HG02571 (cell line): Measurements from ENCODE around the gene PLEKHG3.

ENCODE experiments used
- ATAC-seq: cut with Tn5 transposase; IDR thresholded peaks from one replicate; pipeline ENCODE4 v1.9.1; 2021; ENCODE audit warnings: mild to moderate bottlenecking, moderate library complexity; ENCODE audit not compliant: unreplicated experiment

PLEKHG3 gene

DNA sequence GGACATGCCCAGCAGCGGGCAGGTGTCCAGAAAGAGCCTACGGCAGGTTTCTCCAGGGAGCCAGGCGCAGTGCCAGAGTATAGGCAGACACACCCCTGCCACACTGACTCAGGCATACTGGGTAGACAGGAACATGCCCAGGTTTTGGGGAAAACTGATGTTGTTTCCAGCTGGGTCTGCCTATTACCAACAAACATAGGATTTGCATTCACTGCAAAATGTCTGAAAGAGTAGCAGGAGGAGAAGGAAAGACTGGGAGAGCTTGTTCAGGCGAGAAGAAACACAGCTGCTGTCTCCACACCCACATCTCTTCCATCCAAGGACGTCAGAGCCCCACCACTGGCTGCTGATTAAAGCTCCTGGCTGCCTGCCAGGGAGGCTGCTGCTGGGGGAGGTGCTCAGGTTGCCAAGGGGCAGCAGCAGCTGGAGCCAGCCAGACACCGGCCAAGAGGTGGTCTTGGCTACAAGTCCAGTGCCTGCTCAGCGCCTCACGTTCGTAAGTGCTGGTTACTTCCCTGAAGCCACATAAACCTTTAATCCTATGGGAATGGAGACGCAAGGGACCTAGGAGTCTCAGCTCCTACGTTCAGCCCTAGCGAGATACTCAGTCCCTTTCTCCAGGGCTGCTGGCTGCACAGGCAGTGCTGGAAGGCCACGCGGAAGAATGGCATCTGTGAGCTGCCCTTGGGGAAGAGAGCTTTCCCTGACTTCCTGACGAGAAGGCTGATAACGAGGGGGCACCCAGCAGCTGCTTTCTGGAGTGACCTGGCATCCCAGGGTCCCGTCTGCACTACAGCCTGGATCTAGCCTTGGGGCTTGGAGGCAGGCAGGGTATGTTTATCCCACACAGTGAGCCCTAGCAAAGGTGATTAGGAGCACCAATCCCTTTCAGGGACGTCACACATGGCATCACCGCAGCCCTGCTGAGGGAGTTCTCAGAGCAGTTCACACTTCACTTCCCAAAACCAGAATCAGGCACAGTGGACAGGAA is 58.1 kb downstream of the PLEKHG3 start:
- ATAC-seq: no peak

DNA sequence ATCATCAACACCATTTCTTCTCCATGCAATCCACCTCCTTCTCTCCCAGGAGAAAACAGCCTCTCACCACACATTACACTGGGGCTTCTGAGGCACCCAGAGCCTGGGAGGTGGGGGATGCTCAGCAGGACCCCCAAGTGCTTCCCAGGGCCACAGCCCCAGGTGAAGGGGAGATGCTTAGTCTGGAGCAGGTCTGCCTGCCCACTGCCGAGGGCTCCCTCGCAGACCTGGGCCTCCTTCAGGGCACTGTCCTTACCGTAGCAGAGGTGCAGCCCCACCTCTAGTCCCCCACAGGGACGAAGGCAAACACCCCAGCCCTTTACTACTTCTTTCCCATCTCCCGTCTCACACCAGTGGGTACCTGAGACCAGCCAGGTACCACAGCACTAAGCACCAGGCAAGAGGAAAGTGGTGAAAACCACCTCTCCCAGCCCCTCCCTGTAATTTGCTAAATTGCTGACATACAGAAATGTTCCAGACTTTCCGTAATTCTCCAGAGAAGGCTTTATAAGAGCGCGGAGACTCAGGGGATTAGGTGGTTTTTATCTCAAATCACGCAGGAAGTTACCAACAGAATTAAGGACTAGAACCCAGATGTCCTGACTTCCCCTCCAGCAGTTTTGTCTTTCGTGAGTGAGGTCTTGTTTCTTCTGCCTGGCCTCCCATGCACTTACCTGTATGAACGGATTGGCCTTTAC is 59.0 kb downstream of the PLEKHG3 start:
- no peak for ATAC-seq

DNA sequence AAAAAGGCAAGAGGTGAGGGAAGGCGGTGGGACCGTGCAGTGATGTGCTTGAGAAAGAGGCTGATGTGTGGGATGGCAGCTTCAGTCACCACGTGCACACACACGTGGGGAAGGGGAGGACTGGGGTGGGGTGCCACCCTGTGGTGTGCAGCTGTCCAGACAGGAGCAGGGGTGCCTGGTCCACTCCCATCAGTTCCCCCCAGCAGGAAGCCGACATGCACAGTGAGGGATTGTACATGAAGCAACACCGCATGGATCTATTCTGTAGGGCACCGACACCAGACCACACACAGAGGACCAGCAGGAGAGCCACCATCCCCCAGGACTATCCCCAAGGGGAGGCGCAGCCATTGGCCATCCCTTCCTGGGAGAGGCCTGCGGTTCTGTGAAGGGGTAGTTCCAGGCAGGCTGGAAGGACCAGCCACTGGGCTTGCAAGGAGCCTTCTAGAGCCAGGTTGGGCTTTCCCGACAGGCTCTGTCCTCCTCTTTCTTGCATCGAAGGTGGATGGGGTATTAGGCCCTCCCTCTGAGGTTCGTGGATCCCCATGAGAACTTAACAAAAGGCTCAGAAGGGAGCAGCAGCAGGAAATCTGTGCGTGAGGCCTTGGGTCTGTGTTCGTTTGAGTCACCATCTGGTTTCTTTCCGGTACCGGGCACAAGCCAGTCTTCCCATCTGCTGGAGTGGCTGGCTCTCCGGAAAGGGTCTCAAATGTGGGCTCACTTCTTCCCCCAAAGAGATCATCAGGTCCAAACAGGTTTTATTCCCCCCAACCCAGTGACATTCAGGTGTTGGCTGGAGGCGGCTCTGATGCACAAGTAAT is 59.8 kb downstream of the PLEKHG3 start:
- no peak for ATAC-seq

DNA sequence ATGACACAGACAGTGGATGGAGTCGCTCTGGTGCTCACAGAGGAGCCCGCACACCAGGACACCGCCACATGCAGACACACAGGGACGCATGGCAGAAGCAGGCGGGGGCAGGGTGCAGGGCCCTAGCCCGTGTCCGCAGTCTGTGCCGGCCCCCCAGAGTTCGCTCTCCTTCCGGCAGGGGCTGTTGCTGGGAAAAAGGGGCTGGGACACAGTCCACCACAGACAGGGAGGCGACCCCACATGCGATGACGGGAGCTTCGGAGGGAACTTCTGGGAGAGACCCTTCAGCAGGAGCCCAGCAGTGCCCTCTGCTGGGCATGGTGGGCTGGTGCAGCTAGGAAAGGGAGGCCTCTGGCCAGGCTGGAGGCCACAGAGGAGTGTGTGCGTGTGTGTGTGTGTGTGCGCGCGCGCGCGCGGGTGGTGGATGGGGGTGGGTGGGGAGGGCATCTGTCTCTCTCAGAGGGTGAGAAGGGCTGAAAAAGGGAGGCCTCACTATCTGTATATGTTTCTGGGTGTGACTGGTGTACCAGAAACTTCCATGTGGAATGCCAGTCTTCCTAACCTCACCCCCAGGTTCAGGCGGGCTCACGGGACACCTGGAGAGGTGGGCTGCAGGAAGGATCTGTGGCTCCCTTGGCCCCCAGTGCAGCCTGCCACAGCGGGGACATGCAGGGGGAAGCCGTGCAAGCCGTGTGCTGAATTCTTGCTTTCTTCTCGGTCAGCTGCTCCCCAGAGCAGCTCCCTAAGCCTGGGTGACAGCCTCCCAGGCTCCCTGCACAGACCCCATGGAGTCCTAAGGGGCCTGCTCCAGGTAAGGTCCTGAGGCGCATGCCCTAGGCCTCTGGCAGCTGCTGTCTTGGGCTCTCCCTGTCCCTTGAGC is 60.7 kb downstream of the PLEKHG3 start:
- ATAC-seq: no peak

DNA sequence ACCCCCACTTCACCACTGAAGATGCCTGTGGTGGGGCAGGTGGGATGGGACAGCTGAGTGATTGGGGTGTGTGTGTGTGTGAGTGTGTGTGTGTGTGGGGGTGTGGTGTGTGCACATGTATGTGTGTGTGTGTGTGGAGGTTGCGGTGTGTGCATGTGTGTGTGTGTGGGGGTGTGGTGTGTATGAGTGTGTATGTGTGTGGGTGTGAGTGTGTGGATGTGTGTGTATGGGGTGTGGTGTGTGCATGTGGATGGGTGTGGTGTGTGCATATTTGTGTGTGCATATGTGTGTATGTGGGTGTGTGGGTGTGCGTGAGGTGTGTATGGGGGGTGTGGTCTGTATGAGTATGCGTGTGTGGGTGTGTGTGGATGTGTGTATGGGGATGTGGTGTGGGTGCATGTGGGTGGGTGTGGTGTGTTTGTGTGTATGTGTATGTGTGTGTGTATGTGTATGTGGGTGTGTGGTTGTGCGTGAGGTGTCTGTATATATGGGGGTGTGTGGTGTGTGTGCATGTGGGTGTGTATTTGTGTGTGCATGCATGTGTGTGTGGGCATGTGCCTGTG is 61.6 kb downstream of the PLEKHG3 start:
- no peak for ATAC-seq

DNA sequence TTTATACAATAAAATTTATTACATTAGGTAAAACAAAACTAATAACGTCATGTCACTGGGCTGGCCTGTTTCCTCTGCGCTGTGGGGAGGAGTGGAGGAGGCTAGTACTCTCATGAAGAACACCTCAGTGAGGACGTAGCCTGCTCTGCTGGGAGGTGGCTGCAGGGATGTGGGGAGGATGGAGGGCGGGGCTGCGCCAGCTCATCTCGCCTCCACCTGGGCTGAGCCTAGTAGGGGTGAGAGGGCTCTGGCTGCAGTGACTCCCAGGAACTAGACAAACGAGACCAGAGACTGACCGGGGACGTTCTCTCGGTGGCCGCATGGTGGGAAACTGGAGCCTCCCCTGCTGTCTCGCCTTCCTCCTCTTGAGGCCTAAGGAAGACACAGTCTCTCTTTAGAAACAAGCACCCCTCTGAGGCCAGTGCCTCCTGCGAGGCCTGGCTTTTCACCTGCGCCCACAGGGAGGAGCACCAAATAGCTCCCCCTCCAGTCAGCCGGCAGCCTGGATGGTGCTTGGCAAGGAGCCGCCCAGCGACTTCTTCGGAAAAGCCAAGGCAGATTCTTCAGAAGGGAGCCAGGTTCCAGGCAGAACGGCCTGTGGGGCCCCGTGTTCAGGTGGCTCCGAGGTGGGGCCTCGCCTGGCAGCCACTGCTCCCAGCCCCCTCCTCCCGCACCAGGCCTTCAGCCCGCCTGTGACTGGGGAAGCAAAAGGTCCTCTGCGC is 62.4 kb downstream of the PLEKHG3 start:
- no peak for ATAC-seq

DNA sequence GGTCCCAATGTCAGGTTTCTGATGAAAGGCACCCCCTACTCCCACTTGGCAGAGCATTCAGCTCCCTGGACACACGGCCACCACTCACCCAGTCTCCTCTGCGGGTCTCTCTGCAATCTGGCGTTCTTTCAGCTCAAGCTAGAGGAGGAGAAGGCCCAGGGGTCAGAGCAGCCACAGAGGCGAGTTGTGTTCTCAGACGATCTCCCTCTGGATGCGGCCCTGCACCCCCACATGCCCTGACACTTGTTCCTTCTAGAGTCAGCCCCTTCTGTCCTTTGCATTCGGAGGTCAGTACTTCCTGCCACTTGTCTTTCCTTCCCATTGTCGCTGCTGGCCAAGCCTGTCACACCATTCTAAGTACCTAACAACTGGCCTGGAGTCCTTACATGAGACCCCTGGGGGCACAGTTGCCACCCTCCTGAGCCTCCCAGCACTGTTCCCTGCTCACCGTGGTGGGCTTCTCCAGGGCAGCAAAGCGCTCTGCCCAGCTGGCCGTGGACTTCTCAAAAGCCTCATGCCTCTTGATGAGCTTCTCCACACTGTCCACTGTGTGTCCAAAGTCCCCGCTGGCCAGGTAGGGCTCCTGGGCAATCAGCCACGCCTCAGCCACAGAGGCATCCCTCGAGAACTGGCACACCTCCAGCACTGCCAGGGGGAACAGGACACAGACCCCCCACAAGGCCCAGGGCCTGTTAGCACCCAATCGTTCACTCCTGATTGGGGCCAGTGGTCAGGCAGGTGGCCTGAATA is 63.2 kb downstream of the PLEKHG3 start:
- ATAC-seq: no peak

DNA sequence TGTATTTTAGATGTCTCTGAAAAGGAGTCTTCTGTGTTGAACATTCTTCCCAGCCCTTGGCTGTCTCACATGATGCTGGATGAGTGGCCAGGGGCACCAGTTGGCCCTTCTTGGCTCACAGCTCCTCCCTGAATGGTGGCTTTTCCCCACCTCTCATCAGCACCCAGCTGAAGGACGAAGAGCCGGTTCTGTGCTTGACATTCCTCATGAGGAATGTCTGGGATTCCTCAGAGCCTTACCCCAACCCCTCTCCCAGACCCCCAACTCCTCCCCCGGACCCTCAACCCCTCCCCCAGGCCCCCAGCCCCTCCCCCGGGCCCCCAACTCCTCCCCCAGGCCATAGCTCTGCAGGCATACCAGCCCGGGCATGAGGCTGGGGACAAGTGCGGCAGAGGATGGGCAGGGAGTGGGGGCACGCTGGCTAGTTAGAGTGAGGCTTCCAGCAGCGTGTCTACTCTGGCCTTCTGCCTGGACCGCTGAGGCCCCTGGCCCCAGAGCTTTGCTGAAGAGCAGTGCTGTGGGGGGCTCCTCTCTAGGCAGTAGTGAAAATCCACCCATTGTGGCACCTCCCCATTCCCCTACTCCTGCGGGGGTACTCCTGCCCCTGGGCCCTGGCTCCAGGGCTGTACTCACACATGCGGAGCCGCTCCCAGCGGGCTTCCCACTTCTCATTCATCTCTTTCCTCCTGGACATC is 64.3 kb downstream of the PLEKHG3 start:
- no peak for ATAC-seq

DNA sequence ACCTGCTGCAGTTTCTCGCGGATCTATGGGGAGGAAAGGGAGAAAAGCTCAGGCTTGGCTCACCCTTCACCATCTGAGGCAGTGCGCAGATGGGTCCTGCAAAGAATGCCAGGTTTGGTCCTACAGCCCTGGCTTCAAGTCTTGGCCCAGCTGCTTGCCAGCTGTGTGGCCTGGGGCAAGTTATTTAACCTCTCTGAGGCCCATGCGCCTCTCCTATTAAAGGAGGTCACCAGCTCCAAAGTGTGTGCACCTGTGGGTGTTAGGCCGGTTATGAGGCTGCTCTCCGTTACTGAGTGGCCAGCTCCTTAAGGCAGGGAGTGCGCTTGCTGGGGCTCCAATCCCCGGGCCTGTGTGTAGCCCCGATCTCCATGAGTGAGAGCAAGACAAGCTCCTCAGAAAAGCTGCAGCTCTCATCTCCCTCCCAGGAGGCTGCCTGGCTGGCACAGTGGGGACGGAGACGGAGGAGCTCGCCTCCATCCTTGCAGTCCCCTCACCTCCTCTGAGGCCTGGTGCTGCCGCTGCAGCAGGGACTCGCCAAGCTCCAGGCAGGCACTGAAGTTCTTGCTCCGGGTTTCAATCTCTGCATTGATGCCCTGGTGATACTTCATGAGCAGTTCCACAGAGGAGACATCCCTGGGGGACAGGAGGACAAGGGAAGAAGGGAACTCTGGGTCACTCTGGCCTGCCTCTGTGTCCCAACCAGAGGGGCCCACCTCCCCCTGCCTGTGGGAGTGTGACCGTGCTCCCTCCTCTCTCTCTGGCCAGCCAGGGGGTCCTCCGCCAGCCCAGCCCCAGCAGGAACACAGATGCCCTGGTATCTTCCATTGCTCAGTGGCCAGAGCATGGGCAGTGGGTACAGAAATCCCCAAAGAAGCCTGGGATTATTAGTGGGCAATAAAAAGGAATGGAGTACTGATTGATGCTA is 65.1 kb downstream of the PLEKHG3 start:
- no peak for ATAC-seq

DNA sequence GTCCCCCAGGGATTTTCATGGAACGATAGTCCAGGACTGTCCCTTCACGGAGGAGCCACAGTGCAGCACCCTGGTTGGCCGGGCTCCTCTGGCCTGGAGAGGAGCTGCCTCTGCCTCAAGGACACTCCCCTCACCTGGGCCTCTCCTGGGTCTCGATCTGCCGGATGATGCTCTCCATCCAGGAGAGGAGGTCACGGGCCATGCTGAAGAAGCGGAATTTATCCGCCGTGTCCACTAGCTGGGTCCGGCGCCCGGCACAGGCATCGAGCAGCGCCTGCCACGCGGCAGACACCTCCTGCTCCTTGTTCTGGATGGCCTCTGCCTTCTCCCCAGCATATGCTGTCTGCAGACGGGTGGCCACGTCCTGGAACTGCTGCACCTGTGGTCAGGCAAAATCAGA is 66.5 kb downstream of the PLEKHG3 start:
- no peak for ATAC-seq

DNA sequence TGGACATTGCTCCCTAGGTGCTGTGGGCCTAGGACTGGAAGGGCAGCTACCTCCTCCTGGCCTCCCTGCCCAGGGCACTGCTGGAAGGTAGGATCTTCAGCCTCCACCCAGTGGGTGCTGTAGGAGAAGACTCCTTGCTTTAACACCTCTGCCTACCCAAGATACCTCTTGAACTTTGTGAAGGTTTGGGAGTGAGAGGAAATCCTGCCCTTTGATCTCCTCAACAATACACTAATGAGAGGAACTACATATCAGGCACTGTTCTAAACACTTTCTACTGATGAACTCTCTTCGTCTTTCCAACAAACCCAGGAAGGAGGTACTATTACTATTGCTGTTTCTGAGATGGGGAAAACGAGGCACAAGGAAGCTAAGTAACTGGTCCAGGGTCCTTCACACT is 66.9 kb downstream of the PLEKHG3 start:
- no peak for ATAC-seq

DNA sequence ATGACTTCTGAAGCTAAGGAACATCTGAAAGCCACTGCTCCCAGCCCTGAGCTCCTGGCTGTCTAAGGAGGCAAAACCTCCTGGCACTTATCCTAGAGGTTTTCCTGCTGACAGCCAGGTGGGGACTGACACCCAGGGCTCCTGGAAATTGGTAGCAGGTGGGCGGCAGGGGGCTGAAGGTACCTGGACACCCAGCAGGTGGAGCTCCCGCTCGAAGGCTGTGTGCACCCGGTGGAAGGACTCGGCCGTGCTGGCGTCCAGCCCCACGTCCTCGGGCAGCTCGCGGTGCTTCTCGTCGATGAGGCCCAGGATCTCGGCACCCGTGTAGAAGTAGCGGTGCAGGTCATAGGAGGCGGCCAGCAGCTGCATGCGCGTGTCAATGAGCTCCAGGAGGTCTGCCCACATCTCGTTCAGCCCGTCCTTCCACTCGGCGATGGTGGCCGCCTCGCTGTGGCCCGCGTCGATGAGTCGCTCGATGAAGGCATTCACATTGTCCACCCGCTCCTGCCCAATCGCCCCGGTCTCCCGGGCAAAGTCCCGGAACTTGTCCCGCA is 68.2 kb downstream of the PLEKHG3 start:
- ATAC-seq: no peak

DNA sequence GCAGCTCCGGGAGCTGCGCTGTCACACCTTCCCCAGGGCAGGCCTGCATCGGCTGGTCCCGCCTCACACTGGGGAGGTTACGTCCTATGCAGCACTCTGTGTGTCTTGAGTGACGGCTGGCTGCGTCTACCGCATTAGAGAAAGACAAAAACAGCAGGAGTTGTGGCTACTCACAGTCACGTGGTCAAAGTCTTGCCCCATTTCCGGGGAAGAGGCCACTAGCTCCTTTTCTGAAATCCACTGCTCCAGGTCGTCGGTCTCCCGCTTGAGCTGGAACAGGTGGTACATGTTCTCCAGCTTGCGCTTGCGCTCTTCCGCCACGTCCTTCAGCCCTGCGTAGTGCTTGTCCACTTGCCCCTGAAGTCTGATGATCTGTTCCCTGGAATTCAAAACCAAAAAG is 68.8 kb downstream of the PLEKHG3 start:
- ATAC-seq: no peak

DNA sequence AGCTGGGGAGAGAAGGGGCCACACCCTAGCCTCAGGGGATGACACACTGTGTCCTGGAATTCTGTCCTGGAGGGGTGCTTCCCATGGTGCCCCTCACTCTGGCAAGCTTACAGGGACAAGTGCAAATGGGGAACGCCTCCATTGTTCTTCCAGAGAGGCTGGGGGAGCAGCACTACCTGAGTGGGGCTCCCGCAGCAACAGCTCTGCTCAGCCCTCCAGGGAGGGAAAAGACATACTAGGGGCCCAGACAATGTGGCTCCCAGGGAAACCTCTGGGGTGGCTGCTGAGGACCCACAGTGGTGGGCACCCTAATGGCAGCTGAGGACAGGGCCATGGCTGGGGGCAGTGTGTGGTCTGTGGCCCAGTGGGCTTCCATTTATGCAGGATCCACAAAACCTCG is 69.4 kb downstream of the PLEKHG3 start:
- no peak for ATAC-seq

DNA sequence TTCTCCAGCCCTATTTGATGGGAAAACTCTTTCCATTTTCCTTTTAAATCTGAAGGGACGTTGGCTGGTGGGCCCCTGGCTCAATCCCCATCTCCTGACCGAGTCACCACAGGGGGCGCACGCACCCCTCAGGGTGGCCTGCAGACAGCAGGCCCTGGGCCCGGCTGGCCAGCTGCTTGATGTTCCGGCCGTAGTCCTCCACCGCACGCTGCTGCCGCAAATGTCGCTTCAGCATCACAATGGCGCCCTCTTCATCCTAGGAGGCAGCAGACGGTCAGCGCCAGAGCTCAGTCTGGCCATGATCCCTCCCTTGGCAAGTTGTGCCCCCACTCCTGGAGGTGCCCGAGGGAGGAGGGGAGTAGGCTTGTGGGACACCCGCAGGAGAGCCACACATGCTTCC is 70.0 kb downstream of the PLEKHG3 start:
- ATAC-seq: no peak

DNA sequence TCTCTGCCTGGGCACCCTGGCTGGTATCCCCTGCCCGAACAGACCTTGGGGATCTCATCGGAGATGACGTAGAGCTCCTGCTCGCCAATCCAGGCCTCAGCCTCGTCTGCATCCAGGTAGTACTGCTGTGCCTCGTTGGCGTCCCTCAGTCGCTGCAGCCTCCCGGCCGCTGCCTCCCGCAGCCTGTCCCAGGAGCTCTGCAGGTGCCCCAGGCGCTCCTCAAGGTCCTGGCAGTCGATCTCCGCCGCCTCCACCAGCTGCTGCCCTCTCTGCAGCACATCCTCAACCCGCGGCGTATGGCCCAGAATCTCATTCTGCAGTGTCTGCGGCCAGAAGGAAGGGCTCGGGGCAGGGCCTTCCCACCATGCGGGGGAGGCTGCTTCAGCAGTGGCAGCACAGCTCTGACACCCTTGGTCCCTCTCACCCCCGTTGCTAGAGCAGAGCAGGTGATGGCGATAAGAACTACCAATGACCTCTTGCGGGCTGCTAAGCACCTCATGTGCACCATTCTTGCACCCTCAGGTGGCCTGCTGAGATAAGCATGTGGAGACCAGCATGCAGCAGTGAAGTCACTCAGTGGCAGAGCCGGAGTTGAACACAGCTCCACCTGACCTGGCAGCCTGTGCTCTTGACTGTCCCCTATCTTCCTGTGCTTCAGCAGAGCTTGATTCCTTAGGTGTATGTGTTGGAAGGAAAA is 71.0 kb downstream of the PLEKHG3 start:
- no peak for ATAC-seq
